Trophoblast cell (in vitro differentiated cells and primary cell): ENCODE measurements around the gene PRSS22.

Source experiments
- DNase-seq, 2 donors: peaks; one replicate each; pipeline ENCODE4 v3.0.0-alpha.2; 2016
- H2AFZ ChIP-seq: 2 replicates; pipeline ENCODE4 v1.6.1; 2013; ENCODE audit warnings: low read length, moderate library complexity, mild to moderate bottlenecking; ENCODE audit not compliant: insufficient read depth, poor library complexity
- H2AK5ac ChIP-seq: 2 replicates; pipeline ENCODE4 v1.6.1; 2013; ENCODE audit warnings: mild to moderate bottlenecking, low read length
- H2BK120ac ChIP-seq: 2 replicates; pipeline ENCODE4 v1.6.1; 2013; ENCODE audit warnings: low read length, mild to moderate bottlenecking, moderate library complexity; ENCODE audit not compliant: insufficient read depth, poor library complexity
- H2BK12ac ChIP-seq: 2 replicates; pipeline ENCODE4 v1.6.1; 2013; ENCODE audit warnings: mild to moderate bottlenecking, low read length, moderate library complexity
- H2BK5ac ChIP-seq: 2 replicates; pipeline ENCODE4 v1.6.1; 2013; ENCODE audit warnings: low read length, low read depth, moderate library complexity, mild to moderate bottlenecking; ENCODE audit not compliant: poor library complexity
- H3K14ac ChIP-seq: 2 replicates; pipeline ENCODE4 v1.6.1; 2013; ENCODE audit warnings: mild to moderate bottlenecking, low read length
- H3K18ac ChIP-seq: 2 replicates; pipeline ENCODE4 v1.6.1; 2013; ENCODE audit warnings: mild to moderate bottlenecking, low read length
- H3K23ac ChIP-seq: 2 replicates; pipeline ENCODE4 v1.6.1; 2013; ENCODE audit warnings: low read length
- H3K27ac ChIP-seq: 2 replicates; pipeline ENCODE4 v1.5.1; 2013; ENCODE audit warnings: low read depth, mild to moderate bottlenecking, inconsistent platforms, low read length, moderate library complexity
- H3K27me3 ChIP-seq: 2 replicates; pipeline ENCODE4 v1.6.1; 2013; ENCODE audit warnings: inconsistent platforms, mild to moderate bottlenecking, low read length, moderate library complexity; ENCODE audit not compliant: insufficient read depth
- H3K36me3 ChIP-seq, 2 experiments: 1 replicate in 1 of 2; 2 replicates in 1 of 2; pipeline ENCODE4 v1.6.1; 2013; ENCODE audit warnings: low read length in 2 of 2, mild to moderate bottlenecking in 2 of 2, moderate library complexity in 1 of 2; ENCODE audit not compliant: insufficient read depth in 2 of 2, control insufficient read depth in 1 of 2
- H3K4ac ChIP-seq: 2 replicates; pipeline ENCODE4 v1.6.1; 2013; ENCODE audit warnings: low read depth, mild to moderate bottlenecking, low read length, moderate library complexity
- H3K4me1 ChIP-seq, 2 experiments: 1 replicate in 1 of 2; 2 replicates in 1 of 2; pipeline ENCODE4 v1.6.1; 2013; ENCODE audit warnings: low read length in 2 of 2, mild to moderate bottlenecking in 2 of 2, moderate library complexity in 1 of 2; ENCODE audit not compliant: insufficient read depth in 2 of 2, control insufficient read depth in 1 of 2
- H3K4me2 ChIP-seq: 2 replicates; pipeline ENCODE4 v1.6.1; 2013; ENCODE audit warnings: inconsistent platforms, mild to moderate bottlenecking, low read length, moderate library complexity
- H3K4me3 ChIP-seq: 2 replicates; pipeline ENCODE4 v1.5.1; 2013; ENCODE audit warnings: mild to moderate bottlenecking, low read depth, low read length, inconsistent platforms
- H3K79me1 ChIP-seq: one replicate; pipeline ENCODE4 v1.6.1; 2013; ENCODE audit warnings: low read length
- H3K79me2 ChIP-seq: 2 replicates; pipeline ENCODE4 v1.6.1; 2013; ENCODE audit warnings: low read length, mild to moderate bottlenecking; ENCODE audit not compliant: control insufficient read depth, insufficient read depth, poor library complexity
- H3K9ac ChIP-seq: 2 replicates; pipeline ENCODE4 v1.6.1; 2013; ENCODE audit warnings: mild to moderate bottlenecking, low read length
- H3K9me3 ChIP-seq: 2 replicates; pipeline ENCODE4 v1.6.1; 2013; ENCODE audit warnings: low read depth, mild to moderate bottlenecking, control low read depth, inconsistent platforms, low read length; ENCODE audit not compliant: insufficient read depth
- H4K12ac ChIP-seq: 2 replicates; pipeline ENCODE4 v1.6.1; 2013; ENCODE audit warnings: low read depth, mild to moderate bottlenecking, low read length, moderate library complexity
- H4K8ac ChIP-seq: 2 replicates; pipeline ENCODE4 v1.6.1; 2013; ENCODE audit warnings: low read depth, mild to moderate bottlenecking, low read length, moderate library complexity
- H4K91ac ChIP-seq: one replicate; pipeline ENCODE4 v1.6.1; 2013; ENCODE audit warnings: low read depth, mild to moderate bottlenecking, low read length, moderate library complexity
- WGBS: extraction: QIAGEN DNeasy Blood & Tissue Kit; methylation state at CpG from one replicate; pipeline ENCODE4 v1.1.7; 2013; ENCODE audit warnings: missing lambda C conversion rate; ENCODE audit not compliant: insufficient read length, insufficient coverage; ENCODE audit errors: extremely low coverage; 5-methylcytosine and 5-hydroxymethylcytosine counted together

Gene PRSS22

GRCh38 chr16:2904922-2905240, 46.9 kb upstream of the PRSS22 start:
- Histone ChIP-seq H2AFZ (peak overlapping the region; percentile 80), H2AK5ac (peak overlapping the region; percentile 64), H3K27ac (no peak overlapping the region), H3K9me3 (peaks cover 3% of the 10 kb centered on the region), H3K9ac (peak overlapping the region; percentile 0), H3K23ac (no peak overlapping the region), H3K36me3 (no peaks in the 10 kb centered on the region), H2BK120ac (peak overlapping the region; percentile 45), H4K91ac (peak overlapping the region; percentile 45), H3K14ac (peak overlapping the region; percentile 87), H3K79me2 (peaks cover 5% of the 10 kb centered on the region), H3K79me1 (peaks cover 7% of the 10 kb centered on the region), H3K18ac (peak overlapping the region; percentile 51), H2BK5ac (peak overlapping the region; percentile 14), H3K4me2 (peak overlapping the region; percentile 66), H2BK12ac (no peak overlapping the region), H3K4ac (peak overlapping the region; percentile 17), H4K8ac (peak overlapping the region; percentile 72), H3K4me3 (peak overlapping the region; percentile 65), H3K4me1 (peaks cover 0 to 2% of the 10 kb centered on the region in 2 experiments), H4K12ac (peak overlapping the region; percentile 65), H3K27me3 (no peaks in the 10 kb centered on the region)
- no CpG with 5 or more reads among the region's 32 CpGs for WGBS
- DNase-seq: no peak

GRCh38 chr16:2904100-2904921, 46.3 kb upstream of the PRSS22 start:
- Histone ChIP-seq H3K79me1 (peaks cover 7% of the 10 kb centered on the region), H3K79me2 (peaks cover 5% of the 10 kb centered on the region), H2BK12ac (no peak overlapping the region), H3K4me2 (peak overlapping the region; percentile 66), H2BK120ac (peak overlapping the region; percentile 45), H3K23ac (no peak overlapping the region), H3K27ac (no peak overlapping the region), H3K4ac (peak overlapping the region; percentile 17), H3K18ac (peak overlapping the region; percentile 51), H3K36me3 (peaks cover 0 to 2% of the 10 kb centered on the region in 2 experiments), H3K14ac (peak overlapping the region; percentile 87), H3K9ac (peak overlapping the region; percentile 0), H2BK5ac (peak overlapping the region; percentile 14), H3K9me3 (peaks cover 3% of the 10 kb centered on the region), H4K12ac (peak overlapping the region; percentile 65), H3K4me3 (peak overlapping the region; percentile 65), H2AK5ac (peak overlapping the region; percentile 64), H4K8ac (peak overlapping the region; percentile 74), H2AFZ (peak overlapping the region; percentile 80), H4K91ac (peak overlapping the region; percentile 45), H3K4me1 (peaks cover 0 to 2% of the 10 kb centered on the region in 2 experiments), H3K27me3 (no peaks in the 10 kb centered on the region)
- no CpG with 5 or more reads among the region's 62 CpGs for WGBS
- peak; percentile 90 to 93 for DNase-seq

GRCh38 chr16:2902337-2903130, 44.6 kb upstream of the PRSS22 start:
- Histone ChIP-seq H2AK5ac (no peak overlapping the region), H4K91ac (no peak overlapping the region), H3K4me3 (no peak overlapping the region), H2AFZ (no peak overlapping the region), H4K12ac (no peak overlapping the region), H2BK12ac (no peak overlapping the region), H3K9me3 (peaks cover 3% of the 10 kb centered on the region), H2BK120ac (no peak overlapping the region), H3K36me3 (peaks cover 0 to 2% of the 10 kb centered on the region in 2 experiments), H3K14ac (no peak overlapping the region), H2BK5ac (no peak overlapping the region), H3K18ac (no peak overlapping the region), H3K9ac (no peak overlapping the region), H3K23ac (no peak overlapping the region), H3K4me1 (peaks cover 0 to 2% of the 10 kb centered on the region in 2 experiments), H3K79me1 (peaks cover 7% of the 10 kb centered on the region), H4K8ac (no peak overlapping the region), H3K79me2 (peaks cover 5% of the 10 kb centered on the region), H3K4me2 (no peak overlapping the region), H3K27ac (no peak overlapping the region), H3K4ac (no peak overlapping the region), H3K27me3 (no peaks in the 10 kb centered on the region)
- whole genome bisulfite sequencing: no CpG with 5 or more reads among the region's 9 CpGs
- DNase-seq: peak; percentile 15 to 75

- Histone ChIP-seq H3K4ac (no peak overlapping the region), H3K4me1 (peaks cover 2 to 3% of the 10 kb centered on the region in 2 experiments), H3K4me2 (no peak overlapping the region), H4K91ac (no peak overlapping the region), H2BK120ac (no peak overlapping the region), H2AFZ (no peak overlapping the region), H3K4me3 (no peak overlapping the region), H2AK5ac (no peak overlapping the region), H3K9ac (no peak overlapping the region), H3K27me3 (no peaks in the 10 kb centered on the region), H2BK12ac (no peak overlapping the region), H3K79me1 (peaks cover 7% of the 10 kb centered on the region), H3K36me3 (peaks cover 2 to 5% of the 10 kb centered on the region in 2 experiments), H2BK5ac (no peak overlapping the region), H3K18ac (no peak overlapping the region), H3K23ac (no peak overlapping the region), H4K8ac (no peak overlapping the region), H3K14ac (no peak overlapping the region), H4K12ac (no peak overlapping the region), H3K9me3 (no peaks in the 10 kb centered on the region), H3K79me2 (peaks cover 5% of the 10 kb centered on the region), H3K27ac (no peak overlapping the region)
- no CpG with 5 or more reads among the region's 15 CpGs for WGBS
- no peak for DNase-seq
These were observed 42.6 kb upstream of the PRSS22 start for GRCh38 chr16:2900526-2901075.
